VCaP (cell line): Measurements from ENCODE around the gene SIM2.

Experiments
- H3K27ac ChIP-seq: fragments of 450-650 bp; 2 replicates; pipeline ENCODE4 v1.5.1; 2017
- CTCF ChIP-seq: fragments of 450-650 bp; conservative IDR thresholded peaks from 2 replicates; pipeline ENCODE4 v1.5.1; 2017; ENCODE audit warnings: mild to moderate bottlenecking, moderate library complexity

SIM2 gene

DNA sequence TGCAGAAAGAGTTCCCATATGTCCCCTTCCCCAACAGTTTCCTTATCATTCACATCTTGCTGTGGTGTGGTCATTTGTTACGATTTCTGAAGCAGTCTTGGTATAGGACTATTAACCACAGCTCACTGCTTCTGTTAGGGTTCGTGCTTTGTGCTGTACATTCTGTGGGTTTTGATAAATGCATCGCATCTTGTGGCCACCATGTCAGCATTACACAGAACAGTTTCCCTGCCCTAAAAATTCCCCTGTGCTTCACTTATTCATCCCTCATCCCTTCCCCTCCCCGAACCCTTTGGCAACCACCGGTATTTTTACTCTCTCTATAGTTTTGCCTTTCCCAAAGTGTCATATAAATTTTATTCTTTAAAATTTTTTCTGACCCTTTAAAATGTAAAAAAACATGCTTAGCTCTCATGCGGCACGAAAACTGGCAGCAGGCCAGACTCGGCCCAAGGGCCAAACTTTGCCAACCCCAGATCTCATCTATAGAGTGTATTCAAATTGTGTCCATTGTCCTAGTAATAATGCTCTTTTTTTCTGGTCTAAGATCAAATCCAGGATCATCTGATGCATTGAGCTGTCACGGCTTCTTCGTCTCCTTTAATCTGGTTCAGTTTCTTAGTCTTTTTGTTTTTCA, 78.2 kb downstream of the SIM2 start:
- no peak for TF ChIP-seq CTCF
- H3K27ac ChIP-seq, result peak overlapping the region; percentile 0; the same call in 1 of the 2 replicates

DNA sequence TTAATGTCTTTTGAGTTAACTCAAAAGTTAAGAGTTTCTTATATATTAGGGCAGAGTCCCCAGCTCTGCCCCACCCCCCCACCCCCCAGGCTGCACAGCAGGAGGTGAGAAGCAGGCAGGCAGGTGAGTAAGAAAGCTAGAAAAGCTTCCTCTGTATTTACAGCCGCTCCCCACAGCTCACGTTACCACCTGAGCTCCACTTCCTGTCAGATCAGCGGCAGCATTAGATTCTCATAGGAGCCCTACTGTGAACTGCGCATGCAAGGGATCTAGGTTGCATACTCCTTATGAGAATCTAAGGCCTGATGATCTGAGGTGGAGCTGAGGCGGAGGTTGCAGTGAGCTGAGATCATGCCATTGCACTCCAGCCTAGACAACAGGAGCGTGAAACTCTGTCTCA, 81.9 kb downstream of the SIM2 start:
- TF ChIP-seq CTCF, result no peak

GRCh38 chr21:36783612-36784374, 84.9 kb downstream of the SIM2 start:
- no peak for TF ChIP-seq CTCF
- no peak overlapping the region for H3K27ac ChIP-seq

More for the DNA sequence above, 81.9 kb downstream of the SIM2 start:
- H3K27ac ChIP-seq, result no peak overlapping the region

DNA sequence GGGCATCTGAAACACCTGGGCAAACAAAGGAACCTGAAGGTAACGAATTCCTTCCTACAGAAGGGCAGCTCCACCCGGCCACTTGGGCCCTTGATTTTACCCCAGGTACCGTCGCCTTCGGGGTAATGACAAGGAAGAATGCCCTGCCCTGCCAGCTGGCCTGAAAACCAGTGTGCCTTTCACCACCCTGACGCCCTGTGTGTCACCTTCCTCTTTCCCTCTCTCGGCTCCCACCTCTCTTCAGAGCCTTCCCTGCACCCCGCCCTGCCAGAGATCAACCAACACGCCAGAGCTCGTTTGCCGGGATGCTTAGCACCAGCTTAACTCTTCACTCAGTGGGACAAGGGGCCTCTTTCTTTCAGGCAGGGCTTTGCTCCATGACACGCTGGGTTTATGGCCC, 86.0 kb downstream of the SIM2 start:
- no peak overlapping the region for H3K27ac ChIP-seq
- no peak for TF ChIP-seq CTCF

- H3K27ac ChIP-seq, result no peak overlapping the region
- TF ChIP-seq CTCF, result no peak
These were observed 86.7 kb downstream of the SIM2 start for GRCh38 chr21:36785615-36786014.

DNA sequence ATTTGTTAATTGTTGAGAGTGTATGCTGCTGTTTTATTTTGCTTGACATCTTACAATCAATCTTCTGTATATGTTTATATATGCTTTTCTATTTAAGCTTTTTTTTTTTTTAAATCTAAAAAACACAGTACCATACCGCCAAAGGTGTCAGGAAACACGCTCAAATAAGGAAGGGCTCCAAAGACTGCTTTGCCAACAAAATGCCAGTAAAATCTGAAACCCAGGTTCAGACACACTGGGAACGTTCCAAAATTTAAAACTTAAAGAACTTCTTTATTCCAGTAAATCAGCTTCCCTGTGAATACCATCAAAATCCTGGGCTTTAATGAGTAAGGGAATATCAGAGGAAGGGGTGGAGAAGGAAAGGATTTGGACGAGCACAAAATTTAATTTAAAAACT, 87.3 kb downstream of the SIM2 start:
- no peak for TF ChIP-seq CTCF
- no peak overlapping the region for H3K27ac ChIP-seq

DNA sequence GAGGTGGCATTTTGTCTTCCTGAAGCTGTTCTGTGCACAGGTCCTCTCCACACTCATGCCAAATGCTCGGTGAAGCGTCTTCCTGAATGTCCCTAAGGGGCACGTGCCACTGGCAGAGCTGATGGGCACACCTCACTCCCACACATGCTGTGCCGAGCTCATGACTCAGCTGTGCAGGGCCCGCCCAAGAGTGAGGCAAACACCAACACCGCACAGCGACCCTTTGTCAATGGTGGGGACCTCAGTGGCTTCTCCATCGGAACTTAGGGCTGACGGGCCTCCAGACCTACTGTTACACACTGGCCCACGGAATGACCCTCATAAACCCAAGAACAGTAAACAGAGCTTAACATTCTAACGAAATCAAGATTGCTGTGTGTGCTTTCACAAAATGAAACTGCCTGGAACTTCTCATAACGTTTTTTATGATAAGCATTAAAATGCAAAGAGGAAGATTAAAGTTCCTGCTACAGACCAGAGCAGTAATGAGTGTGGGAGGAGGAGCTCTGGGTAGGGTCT, 89.3 kb downstream of the SIM2 start:
- TF ChIP-seq CTCF, result no peak; the same call in 1 of the 2 replicates
- H3K27ac ChIP-seq, result peak overlapping the region; percentile 82
